HPDE6-E6E7 (cell line): ENCODE results near the gene GSTM4.
"Not testable (repeated sequence)": the region's sequence is repeated elsewhere in the genome, so short reads cannot be mapped to it uniquely, and the experiment has no call there.

Experiments used
- DNase-seq: peaks from one replicate; pipeline ENCODE4 v3.0.0; 2011; ENCODE audit warnings: missing footprints; ENCODE audit errors: extremely low spot score

GSTM4 gene

DNA sequence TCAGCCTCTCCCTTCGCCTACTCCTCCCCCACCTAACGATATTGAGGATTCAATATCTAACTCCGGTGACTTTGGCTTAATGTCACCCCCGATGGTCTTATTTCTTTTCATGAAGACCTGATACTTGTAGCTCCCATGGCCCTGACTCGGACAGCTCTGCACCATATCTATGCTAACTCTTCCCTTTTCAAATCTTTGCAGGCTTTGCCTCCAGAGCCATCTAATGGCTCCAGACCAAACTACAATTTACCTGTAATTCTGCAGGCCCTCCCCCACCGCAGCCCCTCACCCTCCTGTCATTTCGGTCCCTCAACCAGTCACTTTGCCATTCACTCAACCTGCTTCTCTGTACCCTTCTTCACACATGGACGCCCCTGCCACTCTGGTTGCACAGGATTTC, 48.3 kb downstream of the GSTM4 start:
- no peak for DNase-seq

GRCh38 chr1:109705411-109705810, 49.5 kb downstream of the GSTM4 start:
- DNase-seq = no peak

GRCh38 chr1:109708949-109709348, 53.0 kb downstream of the GSTM4 start:
- DNase-seq = not testable (repeated sequence)

DNA sequence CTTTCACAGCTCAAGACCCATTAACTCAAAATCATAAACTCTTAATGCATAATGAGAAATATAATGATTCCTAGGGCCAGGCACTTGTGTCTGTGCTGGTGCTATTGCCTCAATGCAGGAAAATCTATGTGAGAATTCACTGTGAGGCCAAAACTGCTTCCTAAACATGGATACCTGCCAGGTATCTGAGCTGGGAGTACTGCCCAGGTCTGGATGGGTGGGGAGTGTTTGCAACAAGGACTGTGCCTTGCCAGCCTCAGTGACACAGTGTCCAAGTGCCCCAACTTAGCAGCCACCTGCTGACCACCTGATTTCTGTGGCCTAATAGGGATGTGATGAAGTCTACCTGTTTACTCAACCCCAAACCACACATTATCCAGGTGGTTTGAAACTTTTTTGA, 53.9 kb downstream of the GSTM4 start:
- DNase-seq = not testable (repeated sequence)
